GM18511 (cell line): ENCODE data around the gene SLC35G6.
"Not testable (repeated sequence)": the region's sequence is repeated elsewhere in the genome, so short reads cannot be mapped to it uniquely, and the experiment has no call there.

ENCODE experiments used
- ATAC-seq: cut with Tn5 transposase; IDR thresholded peaks from one replicate; pipeline ENCODE4 v1.9.1; 2021; ENCODE audit warnings: mild to moderate bottlenecking, moderate library complexity; ENCODE audit not compliant: unreplicated experiment

The SLC35G6 gene

DNA sequence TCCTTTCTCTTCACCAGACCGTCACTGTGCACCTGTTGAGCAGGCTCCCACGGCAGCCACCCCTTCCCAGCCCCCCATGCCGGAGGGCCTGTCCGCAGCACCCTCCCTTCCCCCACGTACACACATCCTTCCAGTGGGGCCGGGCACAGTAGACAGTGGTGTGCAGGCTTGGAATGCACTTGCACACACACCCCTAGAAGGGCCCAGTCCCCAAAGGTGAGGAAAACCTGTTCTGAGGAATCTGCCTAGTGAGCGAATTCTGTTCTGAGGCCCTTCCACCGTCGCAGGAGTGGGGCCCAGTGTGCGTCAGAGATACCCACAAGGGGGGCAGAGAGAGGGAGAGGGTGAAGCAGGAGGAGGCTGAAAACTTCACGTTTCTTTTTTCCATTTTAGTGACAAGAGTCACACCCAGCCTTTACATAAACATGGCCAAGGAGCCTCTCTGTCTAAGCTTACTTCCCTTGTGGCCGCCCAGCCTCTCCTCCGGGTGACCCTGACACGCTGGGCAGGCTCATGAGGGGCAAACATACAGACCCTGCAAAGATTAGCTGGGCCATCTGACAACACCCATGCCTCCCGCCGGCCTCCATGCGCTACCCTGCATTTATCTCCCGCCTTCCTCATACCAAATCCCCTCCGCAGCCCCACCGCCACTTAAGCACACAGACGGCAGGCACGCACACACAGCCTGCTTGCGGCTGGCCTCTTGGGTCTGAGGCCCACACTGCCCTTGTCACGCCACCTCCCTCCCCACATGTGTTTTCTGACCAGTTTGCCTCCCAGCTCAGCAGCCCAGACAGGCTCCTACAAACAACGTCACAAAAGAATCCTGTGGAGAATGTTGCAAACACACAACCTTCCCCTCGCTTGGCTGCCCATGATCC is 3.6 kb upstream of the SLC35G6 start:
- no peak for ATAC-seq

DNA sequence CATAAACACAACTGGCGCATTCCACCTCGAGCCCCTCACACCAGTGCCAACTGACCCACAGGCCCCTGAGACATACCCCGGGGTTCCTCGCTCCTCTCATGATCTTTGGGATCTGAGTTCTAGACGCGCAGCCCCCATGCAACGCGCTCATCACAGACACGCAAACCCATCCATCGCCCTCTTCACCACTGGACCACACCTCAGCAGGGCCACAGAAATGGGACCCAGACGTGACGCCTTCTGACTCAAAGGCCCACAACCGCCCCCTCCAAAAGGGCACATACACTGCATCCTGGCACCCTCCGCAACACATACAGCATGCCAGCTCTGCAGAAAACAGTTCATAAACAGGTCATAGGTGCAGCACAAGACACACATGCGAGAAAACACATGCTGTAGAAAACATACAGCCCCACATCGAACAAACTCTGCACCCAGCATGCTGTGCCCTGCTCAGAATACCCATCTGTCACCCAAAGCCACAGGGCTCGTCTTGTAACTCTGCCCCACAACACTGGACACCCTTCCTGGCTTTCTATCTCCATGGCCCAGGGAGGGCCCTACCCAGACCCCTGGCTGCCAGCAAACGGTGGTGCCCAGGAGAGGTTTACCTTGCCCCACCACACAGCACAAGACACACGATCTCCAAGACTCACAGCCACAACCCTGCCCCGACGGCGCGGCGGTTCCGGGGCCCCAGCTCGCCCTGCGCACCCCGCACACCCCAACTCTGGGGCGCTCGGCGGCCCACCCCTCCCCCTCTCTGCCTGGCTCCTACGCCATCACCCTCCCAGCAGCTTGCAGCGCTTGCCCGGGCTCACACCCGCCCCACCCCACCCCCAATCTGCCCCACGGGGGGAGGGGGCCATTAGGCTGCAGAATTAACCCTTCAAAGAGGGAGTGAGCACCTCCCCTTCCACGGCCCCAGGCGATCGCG is 2.7 kb upstream of the SLC35G6 start:
- no peak for ATAC-seq

DNA sequence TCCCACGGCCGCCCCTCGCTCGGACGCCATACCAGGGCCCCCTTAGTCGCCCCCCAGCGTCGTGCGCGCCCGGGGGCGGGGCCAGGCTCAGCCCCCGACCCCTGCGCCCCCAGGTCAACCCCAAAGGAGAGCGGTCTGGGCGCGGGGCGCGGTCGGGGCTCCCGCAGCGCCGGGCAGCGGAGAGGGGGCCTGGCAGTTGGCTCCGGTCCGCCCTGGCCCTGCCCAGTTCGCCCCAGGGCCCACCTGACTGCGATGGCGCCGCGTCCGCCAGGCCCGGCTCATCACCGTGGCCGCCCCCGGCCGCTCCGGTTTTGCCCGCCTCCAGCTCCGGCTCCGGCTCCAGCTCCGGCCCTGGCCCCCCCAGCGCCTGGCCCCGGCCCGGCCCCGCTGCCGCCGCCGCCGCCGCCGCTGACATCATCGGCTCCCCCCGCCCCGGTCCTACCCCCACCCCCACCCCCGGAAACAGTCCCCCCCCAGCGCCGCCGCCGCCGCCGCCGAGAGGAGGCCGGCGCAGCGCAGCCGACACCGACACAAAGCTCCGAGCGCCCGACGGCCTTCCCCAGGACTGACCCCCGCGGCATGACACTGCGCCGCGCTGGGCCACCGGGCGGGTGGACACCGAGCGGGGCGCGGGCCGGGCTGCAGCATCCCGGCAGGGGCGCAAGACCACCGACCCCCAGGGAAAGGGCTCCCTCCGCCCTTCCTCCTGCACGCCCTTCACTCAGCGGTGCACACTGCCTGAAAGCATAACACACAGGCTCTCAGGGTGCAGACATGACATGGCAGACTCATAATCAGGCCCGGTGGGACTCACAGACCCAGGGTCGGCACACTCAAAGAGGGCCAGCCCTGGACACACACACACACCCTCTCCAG is 1.8 kb upstream of the SLC35G6 start, which contains the start of gene ZBTB4:
Gene ZBTB4, minus strand, starts transcription at position 419 of the 876 bp plus-strand sequence. CDS start 12,830 bp downstream, outside the sequence.
- no peak for ATAC-seq

DNA sequence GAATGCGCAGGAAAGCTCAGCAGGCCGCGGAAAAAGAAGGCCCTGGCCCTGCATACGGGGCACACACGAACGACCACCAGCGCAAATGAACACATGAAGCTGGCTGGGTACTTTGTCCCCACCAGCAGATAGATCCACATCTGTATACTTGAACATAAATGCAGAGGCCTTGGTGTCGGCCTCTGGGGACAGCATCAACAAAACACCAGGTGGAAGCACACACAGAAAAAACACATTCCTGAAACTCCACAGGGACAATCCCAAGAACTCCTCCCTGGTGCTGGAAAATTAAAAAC is 1.2 kb upstream of the SLC35G6 start:
- ATAC-seq, result no peak

DNA sequence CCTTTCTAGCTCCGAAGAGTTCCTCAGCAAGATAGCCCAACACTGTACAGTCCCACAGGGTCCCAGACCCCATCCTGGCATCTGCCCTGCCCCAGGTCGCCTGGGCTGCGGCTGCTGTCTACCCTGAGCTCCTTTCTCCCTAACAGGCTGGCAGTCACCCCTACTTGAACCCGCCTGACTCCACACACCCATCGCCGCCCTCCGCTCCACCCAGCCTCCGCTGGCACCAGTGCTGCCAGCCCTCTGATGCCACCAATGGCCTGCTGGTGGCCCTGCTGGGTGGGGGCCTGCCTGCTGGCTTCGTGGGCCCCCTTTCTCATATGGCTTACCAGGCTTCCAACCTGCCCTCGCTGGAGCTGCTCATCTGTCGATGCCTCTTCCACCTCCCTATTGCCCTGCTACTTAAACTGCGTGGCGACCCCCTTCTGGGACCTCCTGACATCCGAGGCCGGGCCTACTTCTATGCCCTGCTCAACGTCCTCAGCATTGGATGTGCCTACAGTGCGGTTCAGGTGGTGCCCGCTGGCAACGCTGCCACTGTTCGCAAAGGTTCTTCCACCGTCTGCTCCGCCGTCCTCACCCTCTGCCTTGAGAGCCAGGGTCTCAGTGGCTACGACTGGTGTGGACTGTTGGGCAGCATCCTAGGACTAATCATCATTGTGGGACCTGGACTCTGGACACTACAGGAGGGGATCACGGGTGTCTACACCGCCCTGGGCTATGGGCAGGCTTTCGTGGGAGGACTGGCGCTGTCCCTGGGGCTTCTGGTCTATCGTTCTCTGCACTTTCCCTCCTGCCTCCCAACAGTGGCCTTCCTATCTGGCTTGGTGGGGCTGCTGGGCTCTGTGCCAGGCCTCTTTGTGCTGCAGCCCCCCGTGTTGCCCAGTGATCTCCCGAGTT is 846 bp downstream of the SLC35G6 start:
- ATAC-seq, result not testable (repeated sequence)

DNA sequence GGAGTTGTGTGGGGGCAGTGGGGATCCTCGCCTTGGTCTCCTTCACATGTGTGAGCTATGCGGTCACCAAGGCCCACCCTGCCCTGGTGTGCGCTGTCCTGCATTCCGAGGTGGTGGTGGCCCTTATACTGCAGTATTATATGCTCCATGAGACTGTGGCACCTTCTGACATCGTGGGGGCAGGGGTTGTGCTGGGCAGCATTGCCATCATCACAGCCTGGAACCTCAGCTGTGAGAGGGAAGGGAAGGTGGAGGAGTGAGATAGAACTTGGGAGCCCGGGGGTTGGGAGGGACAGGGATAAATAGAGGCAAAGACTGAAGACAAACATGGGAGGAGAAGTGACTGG is 1.5 kb downstream of the SLC35G6 start:
- ATAC-seq, result not testable (repeated sequence)

DNA sequence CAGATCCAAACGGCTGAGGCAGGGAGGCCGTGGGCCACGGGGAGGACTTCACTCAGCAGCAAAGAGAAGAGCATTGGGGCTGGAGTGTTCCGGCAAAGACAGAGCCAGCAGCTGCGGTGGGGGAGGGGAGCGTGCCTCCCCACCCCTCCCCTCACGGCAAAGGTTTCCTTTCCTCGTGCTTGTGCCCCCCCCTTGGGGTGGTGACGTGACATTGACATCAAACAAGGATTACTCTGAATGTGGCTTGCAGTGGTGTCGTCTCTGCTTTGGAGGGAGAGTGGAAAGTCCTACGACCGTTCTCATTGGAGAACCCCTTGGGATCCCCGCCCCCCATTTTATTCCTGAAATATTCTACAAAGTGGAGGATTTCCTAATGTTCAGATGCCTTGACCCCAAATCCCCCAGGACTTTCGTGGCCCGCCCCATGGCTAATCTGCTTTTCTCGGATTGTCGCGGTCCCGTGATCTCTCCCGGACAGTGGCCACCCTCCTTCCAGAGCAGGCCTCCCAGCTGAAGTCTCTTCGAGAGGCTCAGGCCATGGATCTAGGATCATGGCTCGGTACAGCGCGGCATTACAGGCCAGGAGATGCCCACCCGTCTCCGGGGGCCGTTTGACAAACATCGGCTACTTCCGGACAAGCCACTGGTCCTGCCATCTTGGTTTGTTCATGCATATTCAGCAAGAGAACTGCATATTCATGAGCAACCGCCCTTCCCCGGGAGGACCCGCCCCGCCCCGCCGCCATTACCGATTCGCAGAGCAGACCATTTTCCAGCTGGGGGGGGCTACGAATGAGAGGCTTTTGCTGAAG is 2.2 kb downstream of the SLC35G6 start:
- ATAC-seq, result peak; percentile 49

DNA sequence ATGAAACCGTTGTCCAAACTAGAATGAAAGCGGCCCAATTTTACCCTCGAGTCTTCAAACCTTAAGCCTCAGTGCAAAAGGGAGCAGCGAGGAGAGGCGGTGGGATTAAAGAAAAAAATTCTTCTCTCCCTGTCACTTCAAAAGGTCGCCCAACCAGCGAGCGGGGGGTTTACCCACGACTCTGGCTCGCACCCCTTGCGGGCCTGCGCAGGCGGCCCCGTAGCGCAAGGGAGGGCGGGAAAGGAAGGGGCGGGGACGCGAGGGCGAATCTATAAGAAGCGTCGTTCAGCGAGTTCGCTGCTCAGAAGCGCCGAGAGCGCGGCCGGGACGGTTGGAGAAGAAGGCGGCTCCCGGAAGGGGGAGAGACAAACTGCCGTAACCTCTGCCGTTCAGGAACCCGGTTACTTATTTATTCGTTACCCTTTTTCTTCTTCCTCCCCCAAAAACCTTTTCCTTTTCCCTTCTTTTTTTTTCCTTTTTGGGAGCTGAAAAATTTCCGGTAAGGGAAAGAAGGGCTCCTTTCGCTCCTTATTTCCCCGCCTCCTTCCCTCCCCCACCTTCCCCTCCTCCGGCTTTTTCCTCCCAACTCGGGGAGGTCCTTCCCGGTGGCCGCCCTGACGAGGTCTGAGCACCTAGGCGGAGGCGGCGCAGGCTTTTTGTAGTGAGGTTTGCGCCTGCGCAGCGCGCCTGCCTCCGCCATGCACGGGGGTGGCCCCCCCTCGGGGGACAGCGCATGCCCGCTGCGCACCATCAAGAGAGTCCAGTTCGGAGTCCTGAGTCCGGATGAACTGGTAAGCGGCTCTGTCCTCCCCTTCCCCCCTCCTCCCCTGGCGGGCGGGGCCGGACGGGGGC is 3.0 kb downstream of the SLC35G6 start, which contains the start of gene POLR2A:
Gene POLR2A, plus strand, starts transcription at position 300 of the 852 bp plus-strand sequence.
- ATAC-seq, result peak; percentile 61

DNA sequence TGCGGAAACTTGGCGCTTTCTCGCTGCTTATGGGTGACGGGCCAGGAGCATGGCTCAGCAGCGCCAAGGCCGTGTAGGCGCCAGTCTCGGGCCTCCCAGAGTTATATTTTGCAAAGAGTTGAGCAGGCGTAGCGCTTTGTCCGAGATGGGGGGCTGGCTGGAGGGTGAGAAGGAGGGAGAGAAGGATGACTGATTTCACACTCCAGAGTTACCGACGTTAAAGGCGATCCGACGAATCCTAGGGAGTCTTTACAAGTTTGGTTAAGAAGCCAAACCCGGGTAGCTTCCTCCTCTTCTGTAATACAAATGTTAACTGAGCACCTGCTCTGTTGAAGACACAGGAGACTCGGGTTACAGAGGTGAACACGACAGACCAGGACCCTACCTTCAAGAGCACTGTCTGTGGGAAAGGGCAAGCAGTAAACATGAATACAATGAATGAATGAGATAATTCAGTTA is 3.7 kb downstream of the SLC35G6 start:
- ATAC-seq, result no peak

DNA sequence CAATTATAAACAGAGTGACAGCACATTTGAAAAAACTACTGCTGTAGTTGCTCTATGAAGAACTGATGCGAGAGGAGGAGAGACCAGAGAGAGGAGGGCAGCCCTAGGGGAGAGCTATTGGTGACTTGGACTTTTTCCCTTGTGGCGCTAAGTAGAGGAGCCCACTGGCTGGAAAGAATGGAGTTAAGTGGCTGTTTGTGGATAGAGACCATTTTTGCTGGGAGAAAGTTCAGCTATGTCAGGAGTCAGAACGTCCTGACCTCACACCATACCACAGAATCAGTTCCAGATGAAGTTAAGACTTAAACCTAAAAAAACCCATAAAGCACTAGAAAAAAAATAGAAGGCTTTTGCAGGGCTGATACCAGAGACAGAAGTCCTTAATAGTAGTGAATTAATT is 4.9 kb downstream of the SLC35G6 start:
- ATAC-seq, result no peak

DNA sequence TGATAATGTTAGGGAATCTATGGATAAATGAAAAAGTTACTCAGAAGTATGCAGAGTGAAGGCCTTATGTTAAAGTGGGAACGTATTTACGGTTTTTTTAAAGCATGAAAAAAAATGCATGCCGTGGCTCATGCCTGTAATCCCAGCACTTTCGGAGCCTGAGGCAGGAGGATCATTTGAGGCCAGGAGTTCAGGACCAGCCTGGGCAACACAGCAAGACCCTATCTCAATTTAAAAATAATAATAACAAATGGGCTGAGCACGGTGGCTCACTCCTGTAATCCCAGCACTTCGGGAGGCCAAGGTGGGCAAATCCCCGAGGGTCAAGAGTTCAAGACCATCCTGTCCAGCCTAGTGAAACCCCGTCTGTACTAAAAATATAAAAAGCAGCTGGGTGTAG is 8.9 kb downstream of the SLC35G6 start:
- ATAC-seq, result no peak

DNA sequence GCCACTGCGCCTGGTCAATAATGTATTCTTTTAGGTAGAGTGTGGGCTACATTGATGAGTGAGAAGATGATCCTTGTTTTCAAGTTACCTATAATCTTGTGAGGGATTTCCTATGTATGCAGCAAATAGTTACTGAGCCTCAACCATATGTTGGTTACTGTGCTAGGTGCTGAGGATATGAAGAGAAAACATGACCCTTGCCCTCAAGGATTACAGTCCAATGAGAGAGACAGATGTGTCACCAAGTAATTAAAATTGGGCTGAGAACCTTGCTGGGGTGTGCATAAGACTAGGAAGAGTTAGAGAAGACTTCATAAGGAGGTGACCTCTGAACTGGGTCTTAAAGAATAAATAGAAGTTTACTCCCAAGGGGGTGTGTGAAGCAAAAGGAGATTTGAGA is 10.3 kb downstream of the SLC35G6 start:
- no peak for ATAC-seq

DNA sequence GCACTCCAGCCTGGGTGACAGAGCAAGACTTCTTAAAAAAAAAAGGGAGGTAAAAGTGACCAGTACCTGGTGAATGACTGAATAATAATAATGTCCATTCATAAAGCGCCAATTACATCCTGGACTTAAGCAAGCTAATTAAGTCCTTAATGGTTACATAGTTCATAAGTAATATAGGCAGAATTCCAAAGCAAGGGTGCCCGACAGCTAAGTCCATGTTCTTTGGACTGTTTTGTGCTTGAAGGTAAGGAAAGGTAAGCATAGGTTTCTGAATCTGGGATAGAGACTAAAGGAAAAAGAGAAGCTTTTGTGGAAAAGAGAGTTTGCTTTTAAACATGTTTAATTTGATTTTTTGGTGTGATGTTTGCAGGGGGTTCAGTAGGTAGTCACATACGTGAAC is 12.7 kb downstream of the SLC35G6 start:
- no peak for ATAC-seq

DNA sequence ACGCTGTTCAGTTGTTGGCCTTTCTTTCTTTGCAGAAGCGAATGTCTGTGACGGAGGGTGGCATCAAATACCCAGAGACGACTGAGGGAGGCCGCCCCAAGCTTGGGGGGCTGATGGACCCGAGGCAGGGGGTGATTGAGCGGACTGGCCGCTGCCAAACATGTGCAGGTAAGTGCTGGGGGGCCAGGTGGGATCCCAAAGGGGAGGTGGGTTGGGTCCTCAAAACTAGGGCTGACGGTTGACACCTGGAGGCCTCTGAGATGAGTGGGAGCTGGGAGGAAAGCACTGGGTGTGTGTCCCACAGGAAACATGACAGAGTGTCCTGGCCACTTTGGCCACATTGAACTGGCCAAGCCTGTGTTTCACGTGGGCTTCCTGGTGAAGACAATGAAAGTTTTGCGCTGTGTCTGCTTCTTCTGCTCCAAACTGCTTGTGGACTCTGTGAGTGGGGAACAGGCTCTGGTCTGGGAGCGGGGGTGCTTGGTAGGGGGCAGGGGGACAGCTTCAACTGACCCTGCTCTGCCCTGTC is 14.7 kb downstream of the SLC35G6 start:
- ATAC-seq, result no peak

DNA sequence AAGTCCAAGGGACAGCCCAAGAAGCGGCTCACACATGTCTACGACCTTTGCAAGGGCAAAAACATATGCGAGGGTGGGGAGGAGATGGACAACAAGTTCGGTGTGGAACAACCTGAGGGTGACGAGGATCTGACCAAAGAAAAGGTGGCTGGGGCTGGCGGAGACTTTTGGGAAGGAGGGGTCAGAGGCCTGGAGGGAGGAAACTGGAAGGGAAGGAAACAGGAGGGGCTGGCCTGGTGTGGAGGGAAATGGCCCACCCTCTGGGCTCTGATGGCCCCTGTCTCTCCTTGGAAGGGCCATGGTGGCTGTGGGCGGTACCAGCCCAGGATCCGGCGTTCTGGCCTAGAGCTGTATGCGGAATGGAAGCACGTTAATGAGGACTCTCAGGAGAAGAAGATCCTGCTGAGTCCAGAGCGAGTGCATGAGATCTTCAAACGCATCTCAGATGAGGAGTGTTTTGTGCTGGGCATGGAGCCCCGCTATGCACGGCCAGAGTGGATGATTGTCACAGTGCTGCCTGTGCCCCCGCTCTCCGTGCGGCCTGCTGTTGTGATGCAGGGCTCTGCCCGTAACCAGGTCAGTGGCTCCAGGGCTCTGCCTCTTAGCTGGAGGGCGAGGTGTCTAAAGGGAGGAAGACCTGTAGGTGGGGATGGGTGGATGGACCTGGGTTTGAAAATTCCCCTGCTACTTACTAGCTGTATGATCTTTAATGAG is 15.4 kb downstream of the SLC35G6 start:
- no peak for ATAC-seq

DNA sequence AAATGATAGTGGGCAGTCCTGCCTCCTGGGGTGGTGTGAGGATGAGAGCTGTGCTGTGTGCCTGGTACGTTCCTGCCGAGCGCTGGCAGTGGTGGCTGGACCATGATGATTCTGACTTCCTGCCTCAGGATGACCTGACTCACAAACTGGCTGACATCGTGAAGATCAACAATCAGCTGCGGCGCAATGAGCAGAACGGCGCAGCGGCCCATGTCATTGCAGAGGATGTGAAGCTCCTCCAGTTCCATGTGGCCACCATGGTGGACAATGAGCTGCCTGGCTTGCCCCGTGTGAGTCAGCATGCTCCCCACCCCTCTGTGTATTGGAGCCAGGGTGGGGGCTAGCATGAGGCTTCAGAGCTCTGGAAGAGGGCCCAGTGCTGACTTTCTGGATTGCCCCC is 16.0 kb downstream of the SLC35G6 start:
- ATAC-seq, result no peak

DNA sequence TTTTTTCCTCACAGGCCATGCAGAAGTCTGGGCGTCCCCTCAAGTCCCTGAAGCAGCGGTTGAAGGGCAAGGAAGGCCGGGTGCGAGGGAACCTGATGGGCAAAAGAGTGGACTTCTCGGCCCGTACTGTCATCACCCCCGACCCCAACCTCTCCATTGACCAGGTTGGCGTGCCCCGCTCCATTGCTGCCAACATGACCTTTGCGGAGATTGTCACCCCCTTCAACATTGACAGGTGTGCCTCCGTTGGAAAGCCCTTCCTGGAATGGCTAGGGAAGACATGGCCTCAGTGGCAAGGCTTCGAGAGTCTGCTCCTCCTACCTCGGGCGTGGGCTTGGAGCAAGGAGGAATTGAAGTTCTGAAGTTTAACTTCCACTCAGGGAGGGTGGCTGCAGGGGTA is 16.4 kb downstream of the SLC35G6 start:
- no peak for ATAC-seq
